Measurements from ENCODE around the gene TENT4B.

TENT4B gene

DNA sequence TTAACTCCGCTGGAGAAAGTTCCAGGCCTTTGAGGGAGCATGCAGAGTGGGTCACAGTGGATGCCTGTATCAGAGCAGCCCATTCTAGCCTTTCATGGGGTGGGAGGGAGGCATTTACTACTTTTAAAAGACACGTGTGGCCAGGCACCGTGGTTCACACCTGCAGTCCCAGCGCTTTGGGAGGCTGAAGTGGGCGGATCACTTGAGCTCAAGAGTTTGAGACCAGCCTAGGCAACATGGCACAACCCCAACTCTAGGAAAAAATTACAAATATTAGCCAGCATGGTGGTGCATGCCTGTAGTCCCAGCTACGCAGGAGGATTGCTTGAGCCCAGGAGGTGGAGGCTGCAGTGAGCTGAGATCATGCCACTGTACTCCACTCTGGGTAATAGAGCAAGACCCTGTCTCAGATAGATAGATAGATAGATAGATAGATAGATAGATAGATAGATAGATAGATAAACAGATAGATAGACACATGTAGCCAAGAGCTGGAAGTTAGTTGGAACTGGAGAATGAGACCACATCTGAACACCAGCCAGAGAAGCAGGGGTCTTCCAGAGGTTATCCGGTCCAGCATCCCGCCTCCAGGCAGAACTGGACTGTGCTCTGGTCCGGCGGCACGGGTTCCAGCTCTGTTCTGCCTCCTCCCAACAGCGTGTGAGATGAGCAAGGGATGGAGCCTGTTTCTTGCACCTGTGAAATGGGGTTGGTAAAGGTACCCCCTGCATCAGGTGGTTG lies 116.8 kb downstream of the TENT4B start:
- in situ Hi-C loops (cut with MboI; ENCODE audit: low sequenced_read_pairs), result no loop called here

DNA sequence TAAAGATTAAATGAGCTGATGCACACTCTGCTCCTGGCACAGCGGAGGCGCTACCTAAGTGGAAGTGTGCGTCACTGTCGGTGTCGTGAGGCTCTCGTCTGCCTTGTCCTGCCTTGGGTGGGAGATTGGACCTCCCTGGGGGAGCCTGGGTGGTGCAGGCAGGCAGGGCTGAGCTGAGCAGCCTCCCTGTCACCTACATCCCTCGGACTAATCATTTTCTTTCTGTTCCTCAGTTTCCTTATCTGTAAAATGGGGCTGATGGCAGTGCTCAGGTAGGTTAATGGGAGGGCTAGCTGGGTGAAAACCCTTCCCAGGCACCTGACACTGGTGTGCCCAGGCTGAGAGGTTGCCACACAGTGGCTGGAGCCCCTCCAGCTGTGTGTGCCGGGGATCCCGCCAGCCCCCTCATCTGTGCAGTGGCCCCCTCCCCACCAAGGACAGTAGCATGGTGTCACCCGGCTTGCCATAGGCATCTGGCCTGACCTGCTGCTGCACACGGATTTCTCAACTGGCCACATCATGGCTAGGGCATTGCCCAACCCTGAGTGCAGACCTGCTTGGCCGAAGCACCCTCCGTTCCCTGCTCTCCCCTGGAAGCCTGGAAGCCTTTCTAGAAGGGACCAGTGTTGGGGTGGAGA lies 117.5 kb downstream of the TENT4B start:
- in situ Hi-C loops (cut with MboI; ENCODE audit: low sequenced_read_pairs), result no loop called here

DNA sequence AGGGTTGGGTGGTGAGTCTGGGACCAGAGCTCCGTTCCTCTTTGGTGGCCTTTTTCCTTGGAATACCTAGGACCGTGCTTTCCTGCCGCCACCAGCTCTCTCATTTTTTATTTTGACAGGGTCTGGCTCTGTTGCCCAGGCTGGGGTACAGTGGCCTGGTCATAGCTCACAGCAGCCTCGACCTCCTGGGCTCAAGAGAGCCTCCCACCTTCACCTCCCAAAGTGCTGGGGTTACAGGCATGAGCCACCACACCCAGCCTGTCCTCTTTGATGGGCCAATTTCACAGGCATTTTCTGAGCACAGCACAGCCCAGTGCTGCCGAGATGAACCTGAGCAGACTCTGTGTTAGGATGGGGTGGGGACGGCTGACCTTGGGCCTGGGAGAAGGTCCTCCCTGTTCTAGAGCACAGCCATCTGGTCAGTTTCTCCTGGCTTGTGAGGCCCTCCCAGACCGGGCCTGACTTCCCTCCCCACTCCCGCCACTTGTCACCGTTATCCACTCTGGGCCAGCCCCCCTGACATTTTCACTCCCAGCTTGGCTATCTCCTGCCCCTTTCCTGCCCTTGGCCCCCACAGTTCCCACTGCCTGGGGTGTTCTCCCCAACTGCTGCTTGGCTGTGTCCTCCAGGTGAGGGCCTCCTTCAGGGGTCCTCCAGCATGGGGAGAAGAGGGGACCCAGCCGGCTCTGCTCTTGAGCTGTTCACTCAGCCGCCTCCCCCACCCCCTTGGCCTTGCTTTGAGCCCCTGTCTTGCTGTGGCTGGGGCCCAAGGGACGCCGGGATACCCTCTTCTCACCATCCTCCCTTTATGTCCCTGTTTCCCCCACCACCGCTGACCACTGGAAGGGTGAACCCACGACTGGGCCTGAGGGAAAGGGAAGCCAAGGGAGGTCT lies 118.3 kb downstream of the TENT4B start:
- in situ Hi-C loops (cut with MboI; ENCODE audit: low sequenced_read_pairs), result no loop called here

DNA sequence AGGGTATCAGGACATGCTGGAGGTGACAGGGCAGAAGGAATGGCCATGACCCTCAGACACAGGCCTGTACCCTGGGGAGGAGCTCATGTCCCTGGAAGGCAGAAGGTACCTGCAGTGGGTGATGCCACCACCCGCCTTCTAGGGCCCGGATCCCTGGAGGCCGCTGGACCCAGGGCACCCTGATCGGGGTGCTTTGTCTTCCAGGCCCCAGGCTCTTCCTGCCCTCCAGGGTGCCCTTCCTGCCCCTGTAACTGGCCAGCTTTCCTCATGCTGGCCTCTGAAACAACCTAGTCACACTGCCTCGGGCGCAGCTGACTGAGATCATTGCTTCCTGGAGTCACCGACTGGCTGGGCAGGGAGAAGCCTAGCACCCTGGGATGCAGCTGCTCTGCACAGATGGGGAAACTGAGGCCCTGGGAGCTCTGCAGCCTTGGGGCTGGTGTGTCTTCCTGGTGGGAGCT lies 119.0 kb downstream of the TENT4B start:
- in situ Hi-C loops (cut with MboI; ENCODE audit: low sequenced_read_pairs), result no loop called here

DNA sequence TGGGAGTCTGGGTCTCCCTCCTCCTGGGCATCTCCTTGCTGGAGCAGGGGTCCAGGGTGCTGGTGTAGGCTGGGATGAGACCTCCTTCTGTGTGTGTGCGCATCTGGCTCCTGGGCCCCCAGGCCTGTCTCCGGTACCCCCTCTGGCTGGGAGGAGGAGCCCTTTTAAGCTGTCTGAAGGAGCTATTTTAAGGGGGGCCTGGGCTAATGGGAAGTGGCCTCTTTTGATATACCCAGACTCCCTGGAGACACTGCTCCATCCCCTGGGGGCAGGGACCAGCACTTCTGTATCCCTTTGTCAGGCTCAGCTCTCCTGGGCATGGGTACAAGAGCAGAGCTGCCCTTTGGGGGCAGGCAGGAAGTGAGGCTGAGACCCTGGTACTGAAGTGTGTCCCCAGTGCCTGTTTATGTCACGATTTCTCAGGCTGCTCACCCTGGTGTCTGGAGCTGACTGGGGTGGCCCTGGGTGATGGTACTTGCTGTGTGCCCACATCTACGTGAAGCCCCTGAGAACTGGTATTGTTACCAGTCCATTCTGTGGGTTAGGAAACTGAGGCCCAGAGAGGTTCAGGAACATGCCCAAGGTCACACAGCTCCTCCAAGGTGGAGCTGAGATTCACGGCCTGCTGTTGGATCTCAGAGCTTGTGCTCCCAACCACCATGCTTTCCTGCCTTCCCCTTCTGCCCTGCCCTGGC lies 119.7 kb downstream of the TENT4B start:
- in situ Hi-C loops (cut with MboI; ENCODE audit: low sequenced_read_pairs), result no loop called here

DNA sequence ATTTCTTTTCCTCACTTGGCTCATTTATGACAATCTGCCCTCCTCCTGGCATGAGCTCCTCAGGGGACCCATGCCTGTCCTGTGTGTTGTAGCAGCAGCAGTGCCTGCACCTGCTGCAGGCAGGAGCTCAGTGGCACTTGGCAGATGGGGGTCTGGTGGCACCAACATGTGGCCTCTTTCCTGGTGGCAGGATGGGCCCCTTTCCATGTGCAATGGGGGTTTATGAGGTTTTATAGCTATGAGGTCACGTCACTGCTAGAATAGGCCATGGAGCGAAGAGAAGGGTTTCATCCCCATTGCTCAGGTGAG lies 120.2 kb downstream of the TENT4B start:
- in situ Hi-C loops (cut with MboI; ENCODE audit: low sequenced_read_pairs), result no loop called here

DNA sequence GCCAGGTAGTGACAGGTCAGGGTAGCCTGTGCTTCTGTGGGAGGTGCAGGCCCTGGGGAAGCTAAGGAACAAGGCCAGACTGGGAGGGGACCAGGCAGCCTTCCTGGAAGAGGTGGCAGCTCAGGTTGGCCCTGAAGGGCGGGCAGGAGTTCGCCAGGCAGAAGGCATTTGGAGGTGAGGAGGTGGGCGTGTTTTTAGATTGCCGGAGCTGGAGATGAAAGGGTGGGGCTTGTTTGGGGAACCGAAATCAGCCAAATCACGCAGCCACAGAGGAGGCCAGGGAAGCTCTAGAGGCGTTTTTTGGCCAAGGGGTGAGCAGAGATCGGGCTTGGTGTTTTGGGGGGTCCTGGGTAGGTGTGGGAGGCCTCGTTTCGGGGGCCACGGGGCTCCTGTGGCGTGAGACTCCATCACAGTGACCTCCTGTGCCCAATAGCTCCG lies 120.8 kb downstream of the TENT4B start:
- in situ Hi-C loops (cut with MboI; ENCODE audit: low sequenced_read_pairs), result no loop called here

DNA sequence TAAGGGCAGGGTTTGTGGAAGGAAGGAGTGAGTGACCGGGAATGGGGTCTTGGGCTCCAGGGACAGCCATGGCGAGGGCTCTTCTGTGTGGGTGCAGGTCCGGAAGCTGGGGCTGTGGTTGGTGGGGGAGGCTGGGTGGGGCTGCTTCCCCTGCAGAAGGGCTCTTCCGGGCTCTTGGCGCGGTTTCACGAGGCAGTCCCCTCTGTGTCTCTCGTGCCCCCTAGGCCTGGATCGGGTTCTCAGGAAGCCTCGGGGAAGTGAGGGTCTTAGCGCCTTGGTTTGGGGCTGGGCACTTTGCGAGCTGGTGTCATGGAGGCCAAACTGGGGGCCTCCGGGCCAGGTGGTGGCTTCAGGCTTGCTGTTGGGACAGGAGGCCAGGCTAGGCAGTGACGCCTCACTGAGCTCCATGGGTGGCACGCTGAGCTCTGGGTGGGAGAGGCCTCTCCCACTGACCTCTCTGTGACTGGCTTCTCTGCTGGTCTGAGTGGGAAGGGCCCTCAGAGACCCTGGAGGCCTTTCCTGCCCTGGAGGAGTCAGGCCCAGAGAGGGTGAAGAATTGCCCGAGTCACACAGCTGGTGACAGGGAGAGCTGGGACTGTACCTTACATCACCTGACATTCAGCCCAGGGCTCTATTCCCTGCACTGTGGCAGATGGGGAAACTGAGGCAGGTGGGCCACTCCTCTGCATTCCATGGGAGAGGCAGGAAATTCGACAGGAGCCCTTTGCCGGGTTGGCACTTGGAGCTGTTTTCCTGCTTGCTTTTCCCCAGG lies 121.4 kb downstream of the TENT4B start:
- in situ Hi-C loops (cut with MboI; ENCODE audit: low sequenced_read_pairs), result no loop called here

DNA sequence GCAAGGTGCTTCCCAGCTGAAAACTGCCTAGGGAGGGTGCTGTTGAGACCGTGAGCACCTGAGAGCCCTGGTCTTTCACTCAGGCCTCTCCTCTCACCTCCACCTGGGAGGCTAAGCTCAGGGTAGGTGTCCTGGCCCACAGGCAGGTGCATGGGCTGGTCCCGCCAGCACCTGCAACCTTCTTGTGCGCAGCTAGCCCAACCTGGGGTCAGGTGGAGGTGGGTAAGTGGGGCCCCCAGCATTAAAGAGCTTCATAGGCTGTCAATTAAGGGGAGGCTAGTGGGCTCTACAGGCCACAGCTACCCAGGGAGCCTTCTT lies 122.0 kb downstream of the TENT4B start:
- in situ Hi-C loops (cut with MboI; ENCODE audit: low sequenced_read_pairs), result no loop called here

DNA sequence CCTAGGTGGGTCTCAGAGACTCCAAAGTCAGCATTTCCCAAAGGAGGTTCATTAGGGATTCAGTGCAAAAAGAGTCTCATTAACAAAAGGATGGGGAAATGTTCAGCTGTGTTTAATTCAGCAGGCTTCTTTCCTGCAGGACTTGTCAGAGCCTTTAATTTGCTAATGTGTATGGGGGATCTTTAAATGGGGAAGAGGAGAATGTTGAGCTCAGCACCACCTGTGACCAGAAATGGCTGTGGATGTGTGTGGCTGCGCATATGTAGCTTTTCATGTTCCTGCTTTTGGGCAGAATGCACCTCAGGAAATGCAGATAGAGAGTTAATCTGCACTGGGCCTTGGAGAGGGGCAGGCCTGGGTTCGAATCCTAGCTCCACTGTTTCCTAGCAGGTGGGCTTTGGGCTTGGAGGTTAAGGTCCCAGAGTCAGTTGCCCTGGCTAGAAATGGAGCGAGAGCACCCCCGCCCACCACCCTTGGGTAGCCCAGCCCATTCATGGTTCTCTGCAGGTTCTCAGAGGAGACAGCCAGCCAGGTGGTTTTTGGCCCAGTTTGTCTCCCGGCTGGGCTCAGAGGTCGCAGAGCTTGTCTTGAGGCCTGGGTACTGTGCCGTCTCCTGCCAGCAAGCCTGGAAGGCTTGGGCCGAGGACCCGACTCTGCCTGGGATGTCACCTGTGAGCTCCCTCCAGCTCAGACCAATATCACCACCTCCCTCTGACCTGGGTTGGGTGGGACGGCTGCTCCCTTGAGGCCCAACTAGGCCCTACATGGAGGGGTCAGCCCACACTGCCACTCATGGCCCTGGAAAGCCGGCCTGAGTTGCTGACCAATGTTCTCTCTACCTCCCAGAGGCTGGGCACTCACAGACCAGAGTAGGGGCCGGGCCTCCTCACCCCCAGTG lies 122.6 kb downstream of the TENT4B start:
- in situ Hi-C loops (cut with MboI; ENCODE audit: low sequenced_read_pairs), result no loop called here

DNA sequence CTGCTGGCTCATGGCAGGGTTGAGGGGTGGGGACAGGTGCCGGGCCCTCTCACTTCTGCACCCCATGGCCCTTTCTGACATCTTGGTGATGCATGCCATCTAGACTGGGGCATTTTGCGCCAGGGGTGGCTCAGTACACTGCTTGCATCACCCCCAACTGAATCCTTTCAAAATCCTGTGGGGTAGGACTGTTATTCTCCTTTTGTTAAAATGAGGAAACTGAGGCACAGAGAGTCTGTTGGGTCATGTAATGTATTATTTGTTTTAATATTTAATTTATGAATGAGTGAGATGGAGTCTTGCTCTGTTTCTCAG lies 123.2 kb downstream of the TENT4B start:
- in situ Hi-C loops (cut with MboI; ENCODE audit: low sequenced_read_pairs), result no loop called here

DNA sequence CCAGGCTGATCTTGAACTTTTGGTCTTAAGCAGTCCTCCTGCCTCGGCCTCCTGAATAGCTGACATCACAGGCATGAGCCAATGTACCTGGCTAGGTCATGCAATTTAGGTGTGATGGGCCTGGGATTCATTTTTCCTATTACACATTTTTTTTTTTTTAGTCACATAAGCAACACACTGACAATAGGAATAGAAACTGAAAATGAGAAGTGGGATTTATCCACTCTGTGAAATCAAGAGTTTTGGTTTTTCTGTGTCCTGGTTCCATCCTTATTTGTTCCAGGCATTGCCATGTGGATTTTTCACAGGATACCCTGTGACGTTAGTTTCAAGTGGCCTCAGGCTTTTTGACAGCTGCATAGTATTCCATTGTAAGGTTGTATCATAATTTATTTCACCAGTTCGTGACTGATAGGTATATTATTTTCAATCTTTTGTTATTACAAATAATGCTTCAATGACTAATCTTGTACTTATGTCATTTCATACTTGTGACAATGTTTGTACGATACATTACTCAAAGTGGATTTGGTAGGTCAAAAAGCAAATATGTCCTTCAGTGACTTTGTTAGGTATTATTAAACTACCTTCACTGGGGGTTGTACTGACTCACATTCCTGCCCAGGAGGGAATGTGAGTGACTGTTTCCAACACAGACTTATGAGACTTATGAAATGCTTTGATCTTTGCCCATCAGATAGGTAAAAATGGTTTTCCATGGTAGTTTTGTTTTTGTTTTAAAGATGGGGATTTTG lies 123.9 kb downstream of the TENT4B start:
- in situ Hi-C loops (cut with MboI; ENCODE audit: low sequenced_read_pairs), result no loop called here

DNA sequence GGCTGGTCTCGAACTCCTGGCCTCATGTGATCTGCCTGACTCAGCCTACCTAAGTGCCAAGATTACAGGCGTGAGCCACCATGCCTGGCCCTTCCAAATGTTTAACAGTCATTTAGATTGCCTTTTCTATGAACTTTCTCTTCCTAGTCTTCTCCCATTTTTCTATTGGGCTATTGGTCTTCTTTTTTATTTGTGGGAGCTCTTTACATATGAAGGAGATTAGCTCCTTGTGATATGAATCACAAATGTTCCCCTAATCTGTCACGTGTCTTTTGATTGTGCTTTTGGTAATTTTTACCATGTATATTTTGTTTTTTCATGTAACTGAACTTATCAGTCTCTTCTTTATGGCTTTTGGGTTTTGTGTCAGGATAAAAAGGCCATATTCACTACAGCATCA lies 125.1 kb downstream of the TENT4B start:
- in situ Hi-C loops (cut with MboI; ENCODE audit: low sequenced_read_pairs), result no loop called here

DNA sequence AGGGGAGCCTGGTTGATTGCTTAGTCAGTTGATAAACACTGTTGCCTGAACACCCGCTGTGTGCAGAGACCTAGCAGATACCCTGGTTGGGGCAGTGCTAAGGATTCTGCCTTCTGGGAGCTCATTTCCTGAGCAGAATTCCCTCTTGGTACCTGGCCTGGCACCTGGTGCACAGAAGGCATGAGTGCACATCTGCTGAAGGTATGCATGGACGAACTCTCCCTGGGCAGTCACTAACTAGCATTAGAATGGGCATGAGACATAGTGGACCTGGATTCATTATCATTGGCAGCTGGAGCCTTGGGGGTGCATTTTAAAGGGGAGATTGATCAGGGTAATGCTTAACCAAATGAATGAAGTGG lies 126.4 kb downstream of the TENT4B start:
- in situ Hi-C loops (cut with MboI; ENCODE audit: low sequenced_read_pairs), result no loop called here

DNA sequence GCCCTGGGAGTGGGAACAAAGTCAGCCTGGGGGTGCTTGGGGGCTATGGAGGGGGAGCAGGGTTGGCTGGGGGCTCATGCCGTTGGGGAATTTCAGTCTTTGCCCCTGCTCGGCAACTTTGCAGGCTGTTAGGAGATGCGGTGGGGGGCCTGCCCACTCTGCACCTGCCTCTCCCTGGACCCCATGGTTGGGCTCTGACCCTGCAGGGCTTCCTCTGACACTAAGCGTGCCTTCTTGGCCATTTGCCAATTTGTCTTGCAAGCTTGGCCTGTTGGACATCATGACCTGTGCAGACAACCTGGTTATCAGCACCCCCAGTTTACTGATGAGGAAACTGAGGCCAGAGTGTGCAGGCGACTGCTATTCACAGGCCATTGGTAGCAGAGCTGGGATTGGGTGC lies 127.8 kb downstream of the TENT4B start:
- in situ Hi-C loops (cut with MboI; ENCODE audit: low sequenced_read_pairs), result no loop called here
